ENCODE results near the gene NPRL2. TPM values are rescaled to one million over a fixed set of nuclear protein-coding genes. Genes with fewer than 3 reads are reported as not detected.

NPRL2 gene
- total RNA-seq, 1 donor from 2014 or later: 16.4 TPM

GRCh38 chr3:50356553-50356952 is 6.0 kb upstream of the NPRL2 start:
- TF ChIP-seq, protein P1, sequence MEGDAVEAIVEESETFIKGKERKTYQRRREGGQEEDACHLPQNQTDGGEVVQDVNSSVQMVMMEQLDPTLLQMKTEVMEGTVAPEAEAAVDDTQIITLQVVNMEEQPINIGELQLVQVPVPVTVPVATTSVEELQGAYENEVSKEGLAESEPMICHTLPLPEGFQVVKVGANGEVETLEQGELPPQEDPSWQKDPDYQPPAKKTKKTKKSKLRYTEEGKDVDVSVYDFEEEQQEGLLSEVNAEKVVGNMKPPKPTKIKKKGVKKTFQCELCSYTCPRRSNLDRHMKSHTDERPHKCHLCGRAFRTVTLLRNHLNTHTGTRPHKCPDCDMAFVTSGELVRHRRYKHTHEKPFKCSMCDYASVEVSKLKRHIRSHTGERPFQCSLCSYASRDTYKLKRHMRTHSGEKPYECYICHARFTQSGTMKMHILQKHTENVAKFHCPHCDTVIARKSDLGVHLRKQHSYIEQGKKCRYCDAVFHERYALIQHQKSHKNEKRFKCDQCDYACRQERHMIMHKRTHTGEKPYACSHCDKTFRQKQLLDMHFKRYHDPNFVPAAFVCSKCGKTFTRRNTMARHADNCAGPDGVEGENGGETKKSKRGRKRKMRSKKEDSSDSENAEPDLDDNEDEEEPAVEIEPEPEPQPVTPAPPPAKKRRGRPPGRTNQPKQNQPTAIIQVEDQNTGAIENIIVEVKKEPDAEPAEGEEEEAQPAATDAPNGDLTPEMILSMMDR (IDR thresholded peaks at IDR 0.05; ENCODE audit: borderline replicate concordance): no peak
- peak overlapping the region; percentile 92 for H3K27ac ChIP-seq (replicated peaks)
- peak; percentile 31 for DNase-seq
- no peaks in the 10 kb centered on the region for H3K27me3 ChIP-seq (ENCODE audit: low read depth)
- no peaks in the 10 kb centered on the region for H3K9me3 ChIP-seq (replicated peaks)
- peaks cover 76% of the 10 kb centered on the region for H3K4me1 ChIP-seq
- H3K36me3 ChIP-seq: peaks cover 53% of the 10 kb centered on the region
- intact Hi-C loops (cut with micrococcal nuclease): no loop called here
- peak overlapping the region; percentile 88 for H3K4me3 ChIP-seq

DNA sequence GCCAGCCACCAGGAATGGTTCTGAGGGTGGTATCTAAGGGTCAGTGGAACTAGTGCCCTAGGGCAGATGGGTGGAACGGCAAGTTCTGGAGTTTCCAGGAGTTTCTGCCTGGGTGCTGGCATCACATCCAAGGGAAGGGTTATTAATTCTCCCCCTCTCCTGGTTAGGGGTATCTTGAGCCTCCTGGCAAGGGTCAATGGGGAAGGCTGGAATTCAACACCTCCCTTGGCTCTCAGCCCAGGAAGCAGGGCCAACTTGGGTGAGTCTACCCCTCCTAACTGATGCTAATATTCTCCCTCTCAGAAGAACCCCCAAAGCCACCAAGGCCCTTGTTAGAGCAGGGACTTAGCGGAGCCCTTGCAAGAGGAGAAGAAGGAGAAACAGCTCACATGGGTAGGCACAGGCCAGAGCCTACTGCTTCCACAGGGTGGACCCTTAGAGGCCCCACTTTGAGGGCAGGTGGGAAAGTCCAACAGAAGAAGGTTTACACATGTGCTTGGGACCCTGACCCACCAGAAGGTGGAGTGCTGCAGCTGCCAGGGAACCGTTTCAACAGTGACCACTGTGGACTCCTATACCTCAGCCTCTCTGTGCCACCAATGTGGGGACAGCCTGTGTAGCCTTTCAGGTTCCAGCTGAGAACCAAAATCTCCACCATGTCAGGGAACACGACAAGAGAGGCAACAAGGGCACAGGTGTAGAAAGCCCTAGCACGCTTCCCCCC is 5.4 kb upstream of the NPRL2 start:
- Histone ChIP-seq H3K36me3 (peaks cover 53% of the 10 kb centered on the region), H3K27ac (replicated peaks) (peak overlapping the region; percentile 92), H3K4me1 (peaks cover 82% of the 10 kb centered on the region), H3K4me3 (peak overlapping the region; percentile 88), H3K9me3 (replicated peaks) (no peaks in the 10 kb centered on the region), H3K27me3 (ENCODE audit: low read depth) (no peaks in the 10 kb centered on the region)
- intact Hi-C loops (cut with micrococcal nuclease): no loop called here
- TF ChIP-seq, protein P1 (IDR thresholded peaks at IDR 0.05; ENCODE audit: borderline replicate concordance): no peak
- no peak for DNase-seq

- Histone ChIP-seq H3K9me3 (replicated peaks) (no peaks in the 10 kb centered on the region), H3K27me3 (ENCODE audit: low read depth) (no peaks in the 10 kb centered on the region), H3K4me3 (no peak overlapping the region), H3K27ac (replicated peaks) (no peak overlapping the region), H3K36me3 (peaks cover 53% of the 10 kb centered on the region), H3K4me1 (peaks cover 86% of the 10 kb centered on the region)
- no peak for DNase-seq
- intact Hi-C loops (cut with micrococcal nuclease): no loop called here
- TF ChIP-seq, protein P1 (IDR thresholded peaks at IDR 0.05; ENCODE audit: borderline replicate concordance): no peak
Observed at GRCh38 chr3:50354850-50355249, 4.3 kb upstream of the NPRL2 start.

- no peak for DNase-seq
- no peaks in the 10 kb centered on the region for H3K9me3 ChIP-seq (replicated peaks)
- intact Hi-C loops (cut with micrococcal nuclease): no loop called here
- peaks cover 53% of the 10 kb centered on the region for H3K36me3 ChIP-seq
- H3K27ac ChIP-seq (replicated peaks): no peak overlapping the region
- TF ChIP-seq, protein P1 (IDR thresholded peaks at IDR 0.05; ENCODE audit: borderline replicate concordance): no peak
- H3K27me3 ChIP-seq (ENCODE audit: low read depth): no peaks in the 10 kb centered on the region
- H3K4me3 ChIP-seq: no peak overlapping the region
- peaks cover 89% of the 10 kb centered on the region for H3K4me1 ChIP-seq
Observed at GRCh38 chr3:50354186-50354764, 3.7 kb upstream of the NPRL2 start.

GRCh38 chr3:50353245-50354004 is 2.9 kb upstream of the NPRL2 start:
- Histone ChIP-seq H3K9me3 (replicated peaks) (no peaks in the 10 kb centered on the region), H3K36me3 (peaks cover 55% of the 10 kb centered on the region), H3K27ac (replicated peaks) (no peak overlapping the region), H3K4me1 (peaks cover 85% of the 10 kb centered on the region), H3K27me3 (ENCODE audit: low read depth) (no peaks in the 10 kb centered on the region), H3K4me3 (no peak overlapping the region)
- TF ChIP-seq, protein P1 (IDR thresholded peaks at IDR 0.05; ENCODE audit: borderline replicate concordance): no peak
- intact Hi-C loops (cut with micrococcal nuclease): no loop called here
- DNase-seq: no peak
